Daoy (cell line): Measurements from ENCODE around the gene NEO1. TPM values are rescaled to one million over a fixed set of nuclear protein-coding genes. Genes with fewer than 3 reads are reported as not detected.

ENCODE experiments used
- DNase-seq: peaks from one replicate; pipeline ENCODE4 v3.0.0-alpha.2; 2015; ENCODE audit warnings: low read depth
- total RNA-seq: library from RNA; depleted of rRNA; stranded (reverse); fragments of >200 nt; shearing (Covaris generic); gene quantifications from 2 replicates; pipeline ENCODE4 v1.2.3, GENCODE V29; 2014

The NEO1 gene
- total RNA-seq, 1 experiment from 2014 or later, result 14.5 TPM

DNA sequence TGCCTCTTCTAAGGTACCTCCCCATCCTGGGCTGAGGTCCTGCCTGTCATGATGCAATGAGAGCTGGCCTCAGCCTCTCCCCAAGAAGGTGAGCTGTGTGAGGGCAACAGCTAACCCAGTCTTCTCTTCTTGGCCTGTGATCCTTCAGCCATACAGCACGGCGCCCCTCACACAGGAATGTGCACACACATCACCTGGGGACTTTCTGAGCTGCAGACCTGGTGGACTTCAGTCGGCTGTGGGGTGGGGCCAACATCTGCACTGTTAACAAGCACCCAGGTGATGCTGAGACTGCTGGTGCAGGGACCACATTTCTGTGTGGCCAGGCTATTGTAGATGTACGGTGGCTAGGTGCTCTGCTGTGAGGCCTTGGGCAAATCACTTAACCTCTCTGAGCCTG lies 302.0 kb downstream of the NEO1 start:
- DNase-seq, result no peak
